Breast epithelium (tissue), 4 donors: ENCODE measurements around the gene PTPRU. TPM values are rescaled to one million over a fixed set of nuclear protein-coding genes. Genes with fewer than 3 reads are reported as not detected.

Source experiments
- DNase-seq, 2 donors: peaks; one replicate each; pipeline ENCODE4 v3.0.0-alpha.2; 2019; ENCODE audit warnings: low spot score in 2 of 2
- H3K27ac ChIP-seq, 2 donors: fragments of 200-600 bp; sonication (generic) in 1 of 2; one replicate each; pipeline ENCODE4 v1.5.1; 2016 to 2019; ENCODE audit warnings: mild to moderate bottlenecking in 1 of 2
- H3K27me3 ChIP-seq, 2 donors: fragments of 200-600 bp; sonication (generic) in 1 of 2; one replicate each; pipeline versions ENCODE4 v1.5.1 to v1.6.0; 2017 to 2019; ENCODE audit warnings: control low read depth in 1 of 2, mild to moderate bottlenecking in 1 of 2
- H3K36me3 ChIP-seq: fragments of 200-600 bp; one replicate; pipeline ENCODE4 v1.5.1; 2019
- H3K4me1 ChIP-seq, 2 donors: fragments of 200-600 bp; sonication (generic); one replicate each; pipeline ENCODE4 v1.5.1; 2016 to 2019; ENCODE audit warnings: control low read depth in 1 of 2
- H3K4me3 ChIP-seq, 3 donors: fragments of 200-600 bp; sonication (generic); 1 replicate in 2 of 3; 2 replicates in 1 of 3; pipeline ENCODE4 v1.5.1; 2016 to 2019; ENCODE audit warnings: mild to moderate bottlenecking in 3 of 3, moderate library complexity in 2 of 3
- H3K9me3 ChIP-seq, 2 donors: fragments of 200-600 bp; sonication (generic) in 1 of 2; one replicate each; pipeline ENCODE4 v1.5.1; 2016 to 2019; ENCODE audit warnings: control low read depth in 1 of 2
- CTCF ChIP-seq, 3 donors: fragments of 450-650 bp; IDR thresholded peaks; one replicate each; pipeline ENCODE4 v1.5.1; 2016 to 2017; ENCODE audit warnings: antibody characterized with exemption in 3 of 3, mild to moderate bottlenecking in 3 of 3, moderate library complexity in 3 of 3
- POLR2A ChIP-seq: fragments of 450-650 bp; IDR thresholded peaks from one replicate; pipeline ENCODE4 v1.6.1; 2016; ENCODE audit warnings: antibody characterized with exemption, mild to moderate bottlenecking, moderate library complexity
- POLR2AphosphoS5 ChIP-seq, 3 donors: sonication (generic); formaldehyde crosslinking; IDR thresholded peaks; one replicate each; pipeline ENCODE4 v1.6.1; 2017; ENCODE audit warnings: antibody characterized with exemption in 3 of 3
- intact Hi-C: fragments of 100-400 bp; cut with DNase I; formaldehyde crosslinking; loops from one replicate; pipeline ENCODE4 v1.15.1; 2023; ENCODE audit warnings: low total_unique reads
- total RNA-seq, 3 donors: library from RNA; depleted of rRNA; stranded (reverse); fragments of >200 nt; gene quantifications; one replicate each; pipeline ENCODE4 v1.1.0, GENCODE V29; 2016

PTPRU gene
- total RNA-seq, 3 donors from 2014 or later: 16.0 to 33.1 (median 32.5) TPM

- Histone ChIP-seq H3K4me1 (no peaks in the 10 kb centered on the region), H3K27me3 (no peaks in the 10 kb centered on the region), H3K36me3 (peaks cover 10% of the 10 kb centered on the region), H3K4me3 (no peak overlapping the region), H3K27ac (no peak overlapping the region), H3K9me3 (no peaks in the 10 kb centered on the region)
- no peak for DNase-seq
- intact Hi-C loops: no loop called here
- no peak for TF ChIP-seq POLR2AphosphoS5 (IDR thresholded peaks at IDR 0.05)
- TF ChIP-seq POLR2A: no peak
- TF ChIP-seq CTCF (IDR thresholded peaks at IDR 0.05): no peak
These were observed 81.7 kb downstream of the PTPRU start for GRCh38 chr1:29317916-29318530.

- H3K27ac ChIP-seq: no peak overlapping the region
- no peak for DNase-seq
- H3K27me3 ChIP-seq: no peaks in the 10 kb centered on the region
- TF ChIP-seq POLR2AphosphoS5 (IDR thresholded peaks at IDR 0.05): no peak
- no peak for TF ChIP-seq CTCF (IDR thresholded peaks at IDR 0.05)
- no peak for TF ChIP-seq POLR2A
- no peak overlapping the region for H3K4me3 ChIP-seq
- no peaks in the 10 kb centered on the region for H3K4me1 ChIP-seq
- peaks cover 10% of the 10 kb centered on the region for H3K36me3 ChIP-seq
- H3K9me3 ChIP-seq: no peaks in the 10 kb centered on the region
- intact Hi-C loops: no loop called here
These were observed 82.4 kb downstream of the PTPRU start for GRCh38 chr1:29318724-29319123.

- intact Hi-C loops: no loop called here
- Histone ChIP-seq H3K27ac (no peak overlapping the region), H3K4me1 (no peaks in the 10 kb centered on the region), H3K9me3 (no peaks in the 10 kb centered on the region), H3K4me3 (no peak overlapping the region), H3K36me3 (peaks cover 10% of the 10 kb centered on the region), H3K27me3 (no peaks in the 10 kb centered on the region)
- no peak for DNase-seq
- TF ChIP-seq CTCF (IDR thresholded peaks at IDR 0.05) (no peak), POLR2AphosphoS5 (IDR thresholded peaks at IDR 0.05) (no peak), POLR2A (no peak)
These were observed 83.2 kb downstream of the PTPRU start for GRCh38 chr1:29319300-29320110.

- TF ChIP-seq POLR2A (no peak), POLR2AphosphoS5 (IDR thresholded peaks at IDR 0.05) (no peak)
- Histone ChIP-seq H3K27me3 (no peaks in the 10 kb centered on the region), H3K9me3 (no peaks in the 10 kb centered on the region), H3K4me3 (no peak overlapping the region), H3K4me1 (no peaks in the 10 kb centered on the region), H3K27ac (no peak overlapping the region), H3K36me3 (peaks cover 7% of the 10 kb centered on the region)
- intact Hi-C loops: no loop called here
- no peak for DNase-seq
These were observed 84.0 kb downstream of the PTPRU start for GRCh38 chr1:29320156-29320940.

GRCh38 chr1:29321176-29321575, 84.9 kb downstream of the PTPRU start:
- no peak for DNase-seq
- no peaks in the 10 kb centered on the region for H3K27me3 ChIP-seq
- H3K4me3 ChIP-seq: no peak overlapping the region
- no peaks in the 10 kb centered on the region for H3K9me3 ChIP-seq
- no peaks in the 10 kb centered on the region for H3K4me1 ChIP-seq
- peaks cover 5% of the 10 kb centered on the region for H3K36me3 ChIP-seq
- intact Hi-C loops: no loop called here
- TF ChIP-seq CTCF (IDR thresholded peaks at IDR 0.05) (no peak), POLR2A (no peak), POLR2AphosphoS5 (IDR thresholded peaks at IDR 0.05) (no peak)
- no peak overlapping the region for H3K27ac ChIP-seq
